ENCODE results near the gene OR11A1. TPM values are rescaled to one million over a fixed set of nuclear protein-coding genes. Genes with fewer than 3 reads are reported as not detected.

Gene OR11A1
- total RNA-seq, 2 donors from 2014 or later: 0.23 TPM; not detected in 1

DNA sequence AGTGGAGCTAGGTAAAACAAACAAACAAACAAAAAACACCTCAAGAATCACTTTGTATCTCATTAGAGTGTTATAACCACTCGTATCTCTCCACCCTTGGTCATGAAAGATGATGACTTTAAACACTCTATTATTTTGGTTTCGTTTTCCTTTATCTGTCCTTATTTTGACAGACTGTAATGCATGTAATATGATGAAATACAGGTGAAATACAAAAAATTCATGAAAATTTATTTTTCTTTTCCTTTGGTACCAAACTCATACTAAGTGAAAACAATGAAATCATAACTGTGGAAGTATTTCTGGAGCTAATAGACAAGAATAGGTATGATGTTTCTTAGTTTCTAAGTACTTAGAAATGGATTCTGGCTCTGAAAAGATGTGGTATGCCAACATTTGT lies 57.3 kb downstream of the OR11A1 start:
- DNase-seq (ENCODE audit: low spot score): no peak
- H3K4me1 ChIP-seq (replicated peaks): no peaks in the 10 kb centered on the region
- 89% methylated on average over 2 of the region's 2 CpGs for WGBS
- H3K27ac ChIP-seq: no peak overlapping the region
- no peaks in the 10 kb centered on the region for H3K9me3 ChIP-seq
- no peaks in the 10 kb centered on the region for H3K27me3 ChIP-seq (replicated peaks; ENCODE audit: insufficient read depth)
- no peak overlapping the region for H3K4me3 ChIP-seq
- TF ChIP-seq POLR2A (IDR thresholded peaks at IDR 0.05) (no peak), POLR2AphosphoS5 (IDR thresholded peaks at IDR 0.05) (no peak)
- TF ChIP-seq, protein P1, sequence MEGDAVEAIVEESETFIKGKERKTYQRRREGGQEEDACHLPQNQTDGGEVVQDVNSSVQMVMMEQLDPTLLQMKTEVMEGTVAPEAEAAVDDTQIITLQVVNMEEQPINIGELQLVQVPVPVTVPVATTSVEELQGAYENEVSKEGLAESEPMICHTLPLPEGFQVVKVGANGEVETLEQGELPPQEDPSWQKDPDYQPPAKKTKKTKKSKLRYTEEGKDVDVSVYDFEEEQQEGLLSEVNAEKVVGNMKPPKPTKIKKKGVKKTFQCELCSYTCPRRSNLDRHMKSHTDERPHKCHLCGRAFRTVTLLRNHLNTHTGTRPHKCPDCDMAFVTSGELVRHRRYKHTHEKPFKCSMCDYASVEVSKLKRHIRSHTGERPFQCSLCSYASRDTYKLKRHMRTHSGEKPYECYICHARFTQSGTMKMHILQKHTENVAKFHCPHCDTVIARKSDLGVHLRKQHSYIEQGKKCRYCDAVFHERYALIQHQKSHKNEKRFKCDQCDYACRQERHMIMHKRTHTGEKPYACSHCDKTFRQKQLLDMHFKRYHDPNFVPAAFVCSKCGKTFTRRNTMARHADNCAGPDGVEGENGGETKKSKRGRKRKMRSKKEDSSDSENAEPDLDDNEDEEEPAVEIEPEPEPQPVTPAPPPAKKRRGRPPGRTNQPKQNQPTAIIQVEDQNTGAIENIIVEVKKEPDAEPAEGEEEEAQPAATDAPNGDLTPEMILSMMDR (IDR thresholded peaks at IDR 0.05): no peak
- no peaks in the 10 kb centered on the region for H3K36me3 ChIP-seq
- intact Hi-C loops (cut with DNase I): no loop called here

DNA sequence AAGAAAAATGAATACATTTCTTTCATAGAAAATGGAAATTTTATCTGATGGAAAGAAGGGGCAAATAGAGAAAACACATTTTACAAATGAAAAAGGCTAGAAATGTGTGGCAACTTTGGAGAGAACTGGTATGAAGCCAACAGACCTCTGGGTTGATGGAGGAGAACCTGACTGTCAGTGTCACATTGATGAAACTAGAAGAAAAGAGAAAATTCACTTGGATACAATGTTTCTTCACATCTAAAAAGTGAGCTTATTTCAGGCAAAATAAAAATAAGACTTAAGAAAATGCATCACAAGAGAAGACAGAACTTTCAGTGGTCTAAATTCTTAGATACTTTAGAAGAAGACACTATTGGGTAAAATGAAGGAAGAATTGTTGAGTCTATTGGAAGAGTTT lies 61.5 kb downstream of the OR11A1 start, which contains the start of gene OR12D2:
TSS of gene OR12D2 (plus strand) at position 301 of the 400 bp plus-strand sequence. CDS start 1,069 bp downstream, outside the sequence.
- intact Hi-C loops (cut with DNase I): no loop called here
- Histone ChIP-seq H3K4me1 (replicated peaks) (no peaks in the 10 kb centered on the region), H3K9me3 (no peaks in the 10 kb centered on the region), H3K36me3 (no peaks in the 10 kb centered on the region), H3K4me3 (no peak within 1 kb of the TSS), H3K27me3 (replicated peaks; ENCODE audit: insufficient read depth) (no peaks in the 10 kb centered on the region), H3K27ac (no peak within 1 kb of the TSS)
- TF ChIP-seq, protein P1 (IDR thresholded peaks at IDR 0.05): no peak
- TF ChIP-seq POLR2AphosphoS5 (IDR thresholded peaks at IDR 0.05): no peak
- no peak for TF ChIP-seq POLR2A (IDR thresholded peaks at IDR 0.05)
- no peak for DNase-seq (ENCODE audit: low spot score)

DNA sequence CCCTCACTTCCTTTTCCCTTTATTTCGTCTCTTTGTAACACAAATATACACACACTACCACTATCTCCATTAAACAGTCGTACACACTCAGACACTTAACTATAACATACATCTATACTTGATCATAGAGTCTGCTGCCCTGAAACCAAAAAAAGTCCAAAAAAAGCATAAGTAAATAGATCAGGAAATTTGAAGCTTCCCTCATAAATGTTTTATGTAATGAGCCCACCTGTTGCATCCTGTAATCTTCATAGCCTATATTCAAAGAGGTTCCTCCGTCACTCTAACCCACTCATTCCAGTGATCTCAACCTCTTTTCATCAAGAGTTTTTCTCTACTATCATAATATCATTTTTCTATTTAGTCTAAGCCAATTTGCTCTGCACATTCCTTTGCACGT lies 68.3 kb downstream of the OR11A1 start:
- no peaks in the 10 kb centered on the region for H3K36me3 ChIP-seq
- H3K27me3 ChIP-seq (replicated peaks; ENCODE audit: insufficient read depth): no peaks in the 10 kb centered on the region
- H3K4me1 ChIP-seq (replicated peaks): no peaks in the 10 kb centered on the region
- TF ChIP-seq, protein P1 (IDR thresholded peaks at IDR 0.05): no peak
- TF ChIP-seq POLR2AphosphoS5 (IDR thresholded peaks at IDR 0.05) (no peak), POLR2A (IDR thresholded peaks at IDR 0.05) (no peak)
- intact Hi-C loops (cut with DNase I): no loop called here
- no peak overlapping the region for H3K27ac ChIP-seq
- WGBS: 37% methylated on average over 4 of the region's 4 CpGs
- H3K4me3 ChIP-seq: no peak overlapping the region
- no peaks in the 10 kb centered on the region for H3K9me3 ChIP-seq
- no peak for DNase-seq (ENCODE audit: low spot score)

DNA sequence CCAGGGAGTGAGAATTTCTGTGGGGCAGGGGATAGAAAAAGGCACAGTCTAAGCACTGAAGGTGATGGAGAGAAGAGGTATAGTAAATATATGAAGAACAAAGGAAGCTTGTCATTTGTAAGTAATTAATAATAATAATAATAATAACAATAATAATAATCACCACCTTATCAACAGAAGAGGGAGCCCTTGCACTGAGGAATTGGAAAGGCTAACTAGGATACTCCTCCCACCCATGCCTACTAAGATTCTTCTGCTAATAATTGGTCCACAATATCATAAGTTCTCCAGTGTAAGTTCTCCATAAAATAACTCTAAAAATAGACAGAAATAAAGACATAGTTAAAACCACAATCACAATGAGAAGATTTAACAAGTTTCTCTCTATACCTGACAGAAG lies 80.9 kb downstream of the OR11A1 start:
- Histone ChIP-seq H3K4me3 (no peak overlapping the region), H3K9me3 (no peaks in the 10 kb centered on the region), H3K36me3 (no peaks in the 10 kb centered on the region), H3K4me1 (replicated peaks) (no peaks in the 10 kb centered on the region), H3K27ac (no peak overlapping the region), H3K27me3 (replicated peaks; ENCODE audit: insufficient read depth) (no peaks in the 10 kb centered on the region)
- intact Hi-C loops (cut with DNase I): no loop called here
- DNase-seq (ENCODE audit: low spot score): no peak
- TF ChIP-seq, protein P1 (IDR thresholded peaks at IDR 0.05): no peak
- no peak for TF ChIP-seq POLR2A (IDR thresholded peaks at IDR 0.05)
- TF ChIP-seq POLR2AphosphoS5 (IDR thresholded peaks at IDR 0.05): no peak

Other genes starting within 250 kb of the OR11A1 start
- under 1 TPM in 1 of 2 donors, not detected in 1; 0.40 TPM for gene OR14J1, start 155.4 kb downstream of the OR11A1 start, total RNA-seq
- not detected for gene OR5V1, start 88.2 kb downstream of the OR11A1 start, total RNA-seq
- not detected for gene OR12D3, start 81.8 kb downstream of the OR11A1 start, total RNA-seq
- not detected for gene OR12D2, start 61.4 kb downstream of the OR11A1 start, total RNA-seq
- not detected for gene OR12D1, start 42.1 kb downstream of the OR11A1 start, total RNA-seq
- not detected for gene OR10C1, start 17.8 kb downstream of the OR11A1 start, total RNA-seq
- gene OR2H1, start 84 bp upstream of the OR11A1 start, total RNA-seq: 1 to 10 TPM in 1 of 2 donors, not detected in 1; 1.1 TPM
- not detected for gene MAS1L, start 30.9 kb upstream of the OR11A1 start, total RNA-seq
- 10 to 100 TPM in 1 of 2 donors, 1 to 10 TPM in 1; 2.0 to 11.3 TPM for gene UBD, start 102.7 kb upstream of the OR11A1 start, total RNA-seq
- gene OR2H2, start 128.1 kb upstream of the OR11A1 start, total RNA-seq: not detected
- gene GABBR1, start 176.1 kb upstream of the OR11A1 start, total RNA-seq: 10 to 100 TPM; 19.4 to 30.7 TPM
- not detected for gene MOG, start 200.0 kb upstream of the OR11A1 start, total RNA-seq
- 1 to 10 TPM in 1 of 2 donors, under 1 TPM in 1; 0.57 to 1.7 TPM for gene ZFP57, start 224.1 kb upstream of the OR11A1 start, total RNA-seq